ENCODE data around the gene FOXD3.

- TF ChIP-seq CTCF (IDR thresholded peaks at IDR 0.05) (no peak), POLR2A (IDR thresholded peaks at IDR 0.05) (no peak)
These were observed 21.6 kb downstream of the FOXD3 start for GRCh38 chr1:63343922-63344321.
